NCI-H460 (cell line): ENCODE results near the gene MRPL12. TPM values are rescaled to one million over a fixed set of nuclear protein-coding genes. Genes with fewer than 3 reads are reported as not detected.

ENCODE experiments used
- DNase-seq: peaks from one replicate; pipeline ENCODE4 v3.0.0-alpha.2; 2016; ENCODE audit warnings: low read depth; ENCODE audit errors: extremely low read depth
- total RNA-seq: library from RNA; depleted of rRNA; stranded (reverse); fragments of >200 nt; shearing (Covaris generic); gene quantifications from 2 replicates; pipeline ENCODE4 v1.2.3, GENCODE V29; 2014

The MRPL12 gene
- total RNA-seq, 1 experiment from 2014 or later = 38.1 TPM

DNA sequence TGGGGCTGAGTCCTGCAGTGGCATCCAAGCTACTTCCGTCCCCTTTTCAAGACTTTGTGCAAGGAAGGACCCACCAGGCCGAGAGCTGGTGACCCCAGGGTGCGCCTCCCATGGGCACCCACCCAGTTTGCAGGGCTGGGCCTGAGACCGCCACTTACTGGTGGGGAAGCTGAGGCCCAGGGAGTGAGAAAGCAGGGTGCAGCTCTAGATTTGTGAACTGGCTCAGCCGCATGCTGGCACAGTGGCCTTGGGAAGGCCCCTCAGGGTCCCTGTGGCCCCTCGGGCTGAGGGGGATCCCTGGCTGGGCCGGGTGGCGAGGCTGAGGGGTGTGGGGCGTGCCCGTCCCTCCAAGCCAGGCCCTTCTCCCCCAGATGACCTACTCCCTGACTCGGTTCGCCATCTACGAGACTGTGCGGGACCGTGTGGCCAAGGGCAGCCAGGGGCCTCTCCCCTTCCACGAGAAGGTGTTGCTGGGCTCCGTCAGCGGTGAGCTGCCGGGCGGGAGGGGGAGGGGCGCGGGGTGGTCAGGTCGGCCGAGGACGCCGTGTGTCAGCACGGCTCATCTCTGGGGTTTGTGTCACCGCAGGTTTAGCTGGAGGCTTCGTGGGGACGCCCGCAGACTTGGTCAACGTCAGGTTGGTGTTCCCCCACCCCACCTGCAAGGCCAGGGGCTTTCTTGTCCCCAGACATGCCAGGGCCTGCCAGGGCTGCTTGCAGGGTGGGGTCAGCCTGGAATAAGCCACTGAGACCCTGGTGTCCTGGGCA is 12.1 kb downstream of the MRPL12 start:
- no peak for DNase-seq

DNA sequence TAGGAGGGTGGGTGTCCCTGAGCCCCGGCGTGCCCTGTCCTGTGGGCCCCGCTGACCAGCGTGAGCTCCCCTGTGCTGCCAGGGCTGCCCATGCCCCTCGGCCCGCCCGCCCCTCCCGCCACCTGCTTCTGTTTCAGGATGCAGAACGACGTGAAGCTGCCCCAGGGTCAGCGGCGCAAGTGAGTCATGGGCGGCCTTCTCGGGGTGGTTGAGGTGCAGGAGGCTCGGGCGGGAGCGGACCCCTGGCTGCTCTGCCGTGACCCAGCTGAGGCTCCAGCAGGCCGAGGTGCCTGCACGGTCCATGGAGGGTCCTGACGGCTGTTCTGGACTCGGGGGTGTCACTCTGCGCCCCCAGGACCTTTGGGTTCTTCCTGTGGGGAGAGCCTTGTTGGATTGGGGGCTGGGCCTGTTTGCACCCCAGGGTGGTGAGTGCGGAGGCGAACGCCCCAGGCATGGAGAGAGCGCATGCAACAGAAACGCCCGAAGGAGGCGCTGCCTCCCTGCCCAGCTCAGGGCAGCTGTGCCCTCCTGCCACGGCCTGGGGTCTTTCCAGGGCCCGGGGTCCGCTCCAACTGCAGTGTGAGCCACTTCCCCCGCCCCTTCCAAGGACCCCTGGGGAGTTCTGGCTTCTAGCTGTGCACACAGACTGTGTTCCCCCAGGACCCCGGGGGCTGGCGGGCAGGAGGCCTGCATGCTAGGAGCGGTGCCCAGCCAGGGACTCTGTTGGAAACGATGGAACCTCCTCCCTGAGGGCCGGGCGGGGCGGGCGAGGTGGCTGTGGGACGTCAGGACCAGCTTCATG is 12.9 kb downstream of the MRPL12 start:
- no peak for DNase-seq

GRCh38 chr17:81716674-81716996 is 13.5 kb downstream of the MRPL12 start:
- DNase-seq = no peak

- no peak for DNase-seq
Observed at GRCh38 chr17:81717049-81717765, 14.0 kb downstream of the MRPL12 start.

DNA sequence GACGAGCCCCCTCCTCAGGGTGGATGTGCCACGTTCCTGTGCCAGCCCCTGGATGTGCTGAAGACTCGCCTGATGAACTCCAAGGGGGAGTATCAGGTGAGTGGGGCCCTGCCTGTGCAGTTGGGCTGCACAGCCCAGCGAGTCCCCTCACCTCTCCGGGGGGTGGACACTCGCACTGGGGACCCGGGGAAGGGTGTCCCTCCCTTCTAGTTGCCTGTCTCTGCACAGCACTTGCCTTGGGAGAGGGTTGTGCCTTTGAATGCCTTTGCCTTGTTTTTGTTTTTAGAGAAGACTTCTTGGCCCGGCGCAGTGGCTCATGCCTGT is 14.6 kb downstream of the MRPL12 start:
- no peak for DNase-seq

DNA sequence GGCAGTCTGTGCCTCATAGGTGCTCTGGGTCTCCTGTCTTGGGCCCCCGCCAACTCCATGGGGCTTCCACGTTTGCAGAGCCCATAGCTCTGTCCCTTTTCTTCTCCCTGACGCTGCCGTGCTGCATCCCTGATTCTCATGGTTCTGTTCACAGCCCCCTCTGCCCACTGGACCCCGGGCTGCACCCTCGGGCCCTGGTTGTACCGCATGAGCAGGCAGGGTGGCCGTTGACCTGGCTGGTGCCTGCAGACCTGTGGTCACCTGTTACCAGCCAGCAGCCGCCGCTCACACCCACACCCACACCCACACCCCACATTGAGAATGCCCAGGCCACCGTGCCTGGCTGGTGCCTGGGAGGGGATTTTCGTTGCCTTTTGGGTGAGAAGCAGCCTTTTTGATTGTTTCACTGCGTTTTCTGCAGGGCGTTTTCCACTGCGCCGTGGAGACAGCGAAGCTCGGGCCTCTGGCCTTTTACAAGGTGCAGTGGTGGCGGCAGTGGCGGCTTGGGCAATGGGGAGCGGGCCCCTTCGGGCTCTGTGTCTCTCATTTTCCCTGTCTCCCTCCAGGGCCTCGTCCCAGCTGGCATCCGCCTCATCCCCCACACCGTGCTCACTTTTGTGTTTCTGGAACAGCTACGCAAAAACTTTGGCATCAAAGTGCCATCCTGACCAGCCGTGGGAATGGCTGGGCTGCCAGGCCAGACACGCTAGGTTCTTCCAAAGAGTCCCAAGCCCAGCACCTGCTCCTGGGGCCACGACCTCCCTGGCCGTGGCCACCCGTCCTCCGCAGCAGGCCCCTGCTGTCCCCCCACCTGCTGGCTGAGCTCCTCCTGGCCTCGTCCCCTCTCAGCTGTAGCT is 16.5 kb downstream of the MRPL12 start:
- no peak for DNase-seq

DNA sequence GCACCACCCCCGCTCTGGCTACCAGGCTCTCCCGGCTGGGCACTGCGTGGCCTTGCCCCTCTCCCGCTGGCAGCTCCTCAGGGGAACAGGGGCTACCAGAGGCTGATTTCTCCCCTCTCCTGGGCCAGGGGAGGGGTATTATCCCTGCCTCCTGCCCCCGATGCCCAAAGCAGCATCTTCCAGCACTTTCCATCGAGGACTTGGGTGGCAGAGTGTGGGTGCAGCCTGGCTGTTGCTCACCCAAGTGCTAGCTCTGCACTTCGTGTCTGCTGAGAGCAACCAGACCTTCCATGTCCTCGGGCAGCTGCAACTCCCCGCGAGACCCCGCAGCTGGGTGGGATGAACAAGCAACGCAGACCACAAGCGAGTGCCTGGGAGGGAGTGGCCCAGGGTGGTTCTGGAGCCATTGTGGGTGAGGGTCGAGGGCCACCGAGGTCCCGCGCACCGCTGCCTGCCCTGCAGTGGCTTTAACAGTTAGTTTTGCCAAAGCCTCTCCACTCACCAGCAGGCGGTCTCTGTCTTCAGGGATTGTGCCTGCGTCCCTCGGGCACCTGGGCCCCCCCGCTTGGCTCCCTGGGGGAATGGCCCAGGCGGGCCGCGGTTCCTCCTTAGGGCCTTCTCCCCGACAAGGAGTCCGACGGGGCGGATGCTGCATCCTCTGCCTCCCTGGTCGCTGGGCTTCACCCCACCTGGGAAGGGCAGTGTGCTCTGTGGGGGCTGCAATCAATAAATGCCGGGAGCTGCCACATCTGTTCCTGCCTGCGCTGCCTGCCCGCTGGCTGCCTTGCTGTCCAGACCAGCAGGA is 17.3 kb downstream of the MRPL12 start:
- no peak for DNase-seq

GRCh38 chr17:81722184-81723120 is 19.3 kb downstream of the MRPL12 start:
- DNase-seq = no peak

DNA sequence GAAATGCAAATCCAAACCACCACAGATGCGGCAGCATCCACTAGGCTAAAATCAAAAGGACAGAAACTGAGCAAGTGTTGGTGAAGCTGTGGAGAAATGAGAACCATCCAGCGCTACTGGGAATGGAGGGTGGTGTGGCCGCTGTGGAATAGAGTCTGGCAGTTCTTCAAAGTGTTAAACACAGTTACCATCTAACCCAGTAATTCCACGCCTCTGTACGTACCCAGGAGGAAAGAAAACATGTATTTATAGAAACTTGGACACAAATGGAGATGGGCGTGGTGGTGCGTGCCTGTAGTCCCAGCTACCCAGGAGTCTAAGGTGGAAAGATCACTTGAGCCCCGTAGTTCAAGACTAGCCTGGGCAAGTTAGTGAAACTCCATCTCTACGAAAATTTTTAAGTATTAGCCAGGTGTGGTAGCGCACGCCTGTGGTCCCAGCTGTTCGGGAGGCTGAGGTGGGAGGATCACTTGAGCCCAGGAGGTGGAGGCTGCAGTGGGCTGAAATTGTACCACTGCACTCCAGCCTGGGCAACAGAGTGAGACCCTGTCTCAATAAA is 20.6 kb downstream of the MRPL12 start:
- DNase-seq = no peak

DNA sequence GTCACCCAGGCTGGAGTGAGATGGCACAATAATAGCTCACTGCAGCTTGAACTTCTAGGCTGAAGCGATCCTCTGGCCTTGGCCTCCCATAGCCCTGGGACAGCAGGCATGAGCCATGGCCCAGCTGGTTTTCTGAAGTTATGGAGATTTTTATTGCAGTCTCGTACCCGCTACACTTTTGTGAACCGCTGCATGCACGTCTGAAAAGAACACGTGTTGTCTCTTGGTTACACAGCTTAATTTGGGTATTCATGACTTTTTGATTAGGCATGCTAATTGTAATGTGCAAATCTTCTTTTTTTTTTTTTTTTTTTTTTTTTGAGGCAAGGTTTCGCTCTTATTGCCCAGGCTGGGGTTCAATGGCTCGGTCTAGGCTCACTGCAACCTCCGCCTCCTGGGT is 22.3 kb downstream of the MRPL12 start:
- DNase-seq = no peak

GRCh38 chr17:81726004-81726403 is 22.8 kb downstream of the MRPL12 start:
- no peak for DNase-seq

GRCh38 chr17:81727324-81728031 is 24.3 kb downstream of the MRPL12 start:
- DNase-seq = no peak

DNA sequence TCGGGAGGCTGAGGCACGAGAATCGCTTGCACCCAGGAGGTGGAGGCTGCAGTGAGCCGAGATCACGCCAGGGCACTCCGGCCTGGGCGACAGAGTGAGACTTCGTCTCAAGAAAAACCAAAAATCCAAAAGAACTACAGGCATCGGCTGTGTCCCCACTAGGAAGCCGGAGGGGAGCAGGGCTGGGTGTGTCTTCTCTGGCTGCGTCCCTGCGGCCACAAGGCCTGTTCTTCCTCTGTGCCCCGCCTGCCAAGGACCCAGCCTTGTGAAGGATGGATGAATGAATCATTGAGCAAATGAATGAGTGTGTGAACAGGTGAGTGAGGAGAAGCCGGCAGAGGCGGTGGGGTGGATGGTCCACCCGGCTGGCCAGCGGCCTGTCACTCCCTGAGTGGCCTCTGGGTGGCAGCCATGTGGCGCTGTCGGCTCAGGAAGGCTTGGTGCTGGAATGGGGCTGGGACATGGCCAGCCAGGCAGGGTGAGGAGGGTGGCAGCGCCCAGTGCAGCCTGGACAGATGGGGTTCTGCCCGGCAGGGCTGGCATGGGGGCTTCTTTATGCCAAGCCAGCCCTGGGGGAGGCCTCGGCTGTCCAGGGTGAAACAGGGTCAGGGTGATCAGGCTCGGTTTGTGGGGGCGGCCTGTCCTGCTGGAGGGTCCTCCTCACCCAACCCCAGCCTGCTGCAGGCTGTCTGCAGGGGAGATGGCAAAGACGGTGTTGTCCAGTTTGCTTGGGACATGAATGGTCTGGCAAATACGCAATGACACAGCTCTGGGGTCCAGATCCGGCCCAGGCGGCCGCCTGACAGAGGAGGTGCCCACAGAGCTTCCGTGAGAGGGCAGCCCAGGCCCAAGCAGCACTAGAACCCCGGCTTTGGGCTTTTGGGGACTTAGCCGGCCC is 30.6 kb downstream of the MRPL12 start:
- peak; percentile 86 for DNase-seq

DNA sequence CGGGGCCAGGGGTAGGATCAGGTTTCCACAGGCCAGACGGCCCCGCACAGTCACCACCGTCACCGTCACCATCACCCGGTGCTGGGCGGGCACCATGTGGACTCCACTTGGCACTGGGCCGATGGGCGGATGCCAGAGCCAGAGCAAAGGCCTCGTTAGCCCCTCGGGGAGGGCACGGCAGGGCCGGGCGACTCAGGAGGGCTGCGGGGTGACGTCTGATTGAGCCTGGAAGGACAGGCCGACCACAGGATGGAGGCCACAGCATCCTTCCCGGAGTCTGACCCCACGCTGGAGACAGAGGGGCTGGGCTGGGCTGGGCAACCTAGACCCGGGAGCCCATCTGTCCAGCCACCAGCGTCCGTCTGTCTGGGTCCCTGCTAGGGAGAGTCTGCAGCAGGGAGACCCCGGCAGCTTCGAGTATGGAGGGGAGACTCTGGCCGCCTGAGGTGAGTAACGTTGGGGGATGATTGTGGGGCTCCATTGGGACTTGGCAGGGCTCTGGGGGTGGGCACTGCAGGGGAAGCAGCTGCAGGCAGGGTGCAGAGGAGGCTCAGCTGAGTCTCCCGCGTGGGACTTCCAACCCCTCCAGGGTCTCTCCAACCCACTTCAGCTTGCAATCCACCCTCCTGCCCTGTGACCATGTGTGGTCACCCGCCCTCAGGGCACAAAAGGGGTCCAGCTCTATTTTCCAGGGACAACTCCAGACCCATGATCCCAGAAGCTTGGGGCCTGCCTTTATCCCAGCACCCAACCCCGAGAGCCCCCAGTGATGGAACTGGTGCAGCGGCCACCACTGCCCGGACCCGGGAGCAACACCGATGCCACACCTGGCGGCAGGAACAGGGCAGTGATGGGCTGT is 31.5 kb downstream of the MRPL12 start:
- peak; percentile 66 for DNase-seq

DNA sequence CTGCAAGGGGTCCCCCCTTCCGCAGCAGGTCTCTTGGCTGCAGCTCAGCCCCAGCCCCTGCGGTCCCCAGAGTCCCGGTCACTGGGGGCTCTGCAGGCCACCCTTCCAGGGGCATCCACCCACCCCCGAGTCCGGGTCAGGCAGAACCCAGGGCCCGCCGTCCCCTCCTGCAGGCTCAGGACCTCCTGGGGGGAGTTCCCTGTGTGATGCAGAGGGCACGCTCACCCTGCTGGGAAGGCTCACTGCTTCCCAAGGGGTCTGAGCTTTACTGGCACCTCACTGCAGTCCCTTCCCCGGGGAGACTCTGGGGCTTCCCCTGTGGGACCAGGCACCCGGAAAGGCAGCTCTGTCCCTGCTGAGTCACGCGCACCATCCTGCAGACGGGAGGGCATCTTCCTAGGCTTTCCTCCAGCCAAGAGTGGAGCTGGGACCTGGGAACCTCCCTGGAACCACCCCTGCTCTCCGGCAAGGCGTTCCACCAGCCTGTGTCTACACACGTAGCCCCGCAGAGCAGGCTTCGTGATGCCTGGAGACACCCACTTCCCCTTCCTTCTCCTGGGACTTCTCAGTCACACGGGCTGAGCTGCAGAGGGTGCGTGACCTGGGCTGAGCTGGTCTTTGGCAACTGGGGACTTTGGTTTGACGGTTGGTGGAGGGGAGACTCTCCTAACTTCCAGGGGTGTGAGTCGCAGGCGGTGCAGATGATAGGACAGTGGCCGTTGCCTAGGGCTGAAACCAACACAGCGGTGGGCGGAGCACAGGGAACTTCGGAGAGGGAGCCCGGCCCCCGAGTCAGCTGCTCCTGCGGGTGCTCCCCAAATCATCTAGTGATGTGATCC is 32.3 kb downstream of the MRPL12 start:
- no peak for DNase-seq
